ENCODE results near the gene SCAPER.
"Not testable (repeated sequence)": the region's sequence is repeated elsewhere in the genome, so short reads cannot be mapped to it uniquely, and the experiment has no call there.

Gene SCAPER

GRCh38 chr15:76503804-76504203 is 401.3 kb downstream of the SCAPER start:
- H3K9ac ChIP-seq (ENCODE audit: low read length): no peak overlapping the region
- peaks cover 10% of the 10 kb centered on the region for H3K4me1 ChIP-seq (ENCODE audit: low read length)
- no peaks in the 10 kb centered on the region for H4K20me1 ChIP-seq (ENCODE audit: insufficient read depth, low read length)
- H3K9me3 ChIP-seq (ENCODE audit: insufficient read depth, low read length): no peaks in the 10 kb centered on the region
- no peak overlapping the region for H3K4me2 ChIP-seq (ENCODE audit: low read length)
- no peaks in the 10 kb centered on the region for H3K27me3 ChIP-seq (ENCODE audit: low read depth, low read length)
- H3K79me2 ChIP-seq (ENCODE audit: low read length): no peaks in the 10 kb centered on the region
- no peak overlapping the region for H2AFZ ChIP-seq (ENCODE audit: low read depth, low read length)
- no peak overlapping the region for H3K27ac ChIP-seq (ENCODE audit: low read length)
- H3K36me3 ChIP-seq (replicated peaks; ENCODE audit: low read depth, low read length): no peaks in the 10 kb centered on the region
- H3K4me3 ChIP-seq (ENCODE audit: low read length): no peak overlapping the region
- no peak for TF ChIP-seq EZH2phosphoT487 (IDR thresholded peaks at IDR 0.05; ENCODE audit: low read depth)
- no peak for TF ChIP-seq CTCF (IDR thresholded peaks at IDR 0.05; ENCODE audit: low read depth, low read length)

GRCh38 chr15:76503121-76503520 is 402.0 kb downstream of the SCAPER start:
- Histone ChIP-seq H3K9ac (ENCODE audit: low read length) (no peak overlapping the region), H3K4me1 (ENCODE audit: low read length) (peaks cover 10% of the 10 kb centered on the region), H3K27ac (ENCODE audit: low read length) (no peak overlapping the region), H2AFZ (ENCODE audit: low read depth, low read length) (no peak overlapping the region), H3K36me3 (replicated peaks; ENCODE audit: low read depth, low read length) (no peaks in the 10 kb centered on the region), H3K9me3 (ENCODE audit: insufficient read depth, low read length) (no peaks in the 10 kb centered on the region), H3K4me3 (ENCODE audit: low read length) (no peak overlapping the region), H3K79me2 (ENCODE audit: low read length) (no peaks in the 10 kb centered on the region), H3K27me3 (ENCODE audit: low read depth, low read length) (no peaks in the 10 kb centered on the region), H3K4me2 (ENCODE audit: low read length) (no peak overlapping the region), H4K20me1 (ENCODE audit: insufficient read depth, low read length) (no peaks in the 10 kb centered on the region)
- no peak for TF ChIP-seq CTCF (IDR thresholded peaks at IDR 0.05; ENCODE audit: low read depth, low read length)
- TF ChIP-seq EZH2phosphoT487 (IDR thresholded peaks at IDR 0.05; ENCODE audit: low read depth): no peak

GRCh38 chr15:76502678-76503077 is 402.5 kb downstream of the SCAPER start:
- H2AFZ ChIP-seq (ENCODE audit: low read depth, low read length): no peak overlapping the region
- no peak overlapping the region for H3K27ac ChIP-seq (ENCODE audit: low read length)
- H3K9ac ChIP-seq (ENCODE audit: low read length): no peak overlapping the region
- no peaks in the 10 kb centered on the region for H3K27me3 ChIP-seq (ENCODE audit: low read depth, low read length)
- no peaks in the 10 kb centered on the region for H3K9me3 ChIP-seq (ENCODE audit: insufficient read depth, low read length)
- no peak overlapping the region for H3K4me2 ChIP-seq (ENCODE audit: low read length)
- TF ChIP-seq CTCF (IDR thresholded peaks at IDR 0.05; ENCODE audit: low read depth, low read length): no peak
- no peak for TF ChIP-seq EZH2phosphoT487 (IDR thresholded peaks at IDR 0.05; ENCODE audit: low read depth)
- H3K4me3 ChIP-seq (ENCODE audit: low read length): no peak overlapping the region
- no peaks in the 10 kb centered on the region for H3K36me3 ChIP-seq (replicated peaks; ENCODE audit: low read depth, low read length)
- H3K79me2 ChIP-seq (ENCODE audit: low read length): no peaks in the 10 kb centered on the region
- no peaks in the 10 kb centered on the region for H4K20me1 ChIP-seq (ENCODE audit: insufficient read depth, low read length)
- H3K4me1 ChIP-seq (ENCODE audit: low read length): peaks cover 10% of the 10 kb centered on the region

- H3K36me3 ChIP-seq (replicated peaks; ENCODE audit: low read depth, low read length); H3K27me3 ChIP-seq (ENCODE audit: low read depth, low read length); H3K27ac ChIP-seq (ENCODE audit: low read length); H3K9ac ChIP-seq (ENCODE audit: low read length); H3K4me2 ChIP-seq (ENCODE audit: low read length); H2AFZ ChIP-seq (ENCODE audit: low read depth, low read length); H3K4me3 ChIP-seq (ENCODE audit: low read length); H4K20me1 ChIP-seq (ENCODE audit: insufficient read depth, low read length); H3K79me2 ChIP-seq (ENCODE audit: low read length); H3K9me3 ChIP-seq (ENCODE audit: insufficient read depth, low read length): not testable (repeated sequence)
- H3K4me1 ChIP-seq (ENCODE audit: low read length): peaks cover 10% of the 10 kb centered on the region
Observed at GRCh38 chr15:76502185-76502584, 403.0 kb downstream of the SCAPER start.

- Histone ChIP-seq H3K4me1 (ENCODE audit: low read length) (peaks cover 10% of the 10 kb centered on the region), H3K9ac (ENCODE audit: low read length) (no peak overlapping the region), H3K79me2 (ENCODE audit: low read length) (no peaks in the 10 kb centered on the region), H2AFZ (ENCODE audit: low read depth, low read length) (no peak overlapping the region), H3K27me3 (ENCODE audit: low read depth, low read length) (no peaks in the 10 kb centered on the region), H4K20me1 (ENCODE audit: insufficient read depth, low read length) (no peaks in the 10 kb centered on the region), H3K4me3 (ENCODE audit: low read length) (no peak overlapping the region), H3K27ac (ENCODE audit: low read length) (no peak overlapping the region), H3K36me3 (replicated peaks; ENCODE audit: low read depth, low read length) (no peaks in the 10 kb centered on the region), H3K4me2 (ENCODE audit: low read length) (no peak overlapping the region), H3K9me3 (ENCODE audit: insufficient read depth, low read length) (no peaks in the 10 kb centered on the region)
- no peak for TF ChIP-seq CTCF (IDR thresholded peaks at IDR 0.05; ENCODE audit: low read depth, low read length)
Observed at GRCh38 chr15:76501726-76502125, 403.4 kb downstream of the SCAPER start.

Measured in OCI-LY3 (cell line).